Measurements from ENCODE around the gene IFRD2.
A peak's percentile ranks its signal among the peaks of the same experiment; 100 is the strongest.

IFRD2 gene

GRCh38 chr3:50325497-50326181 lies 33.4 kb upstream of the IFRD2 start:
- peaks cover 22% of the 10 kb centered on the region for H3K36me3 ChIP-seq

GRCh38 chr3:50325113-50325480 lies 32.9 kb upstream of the IFRD2 start:
- H3K27me3 ChIP-seq: no peaks in the 10 kb centered on the region
- peaks cover 17% of the 10 kb centered on the region for H3K36me3 ChIP-seq
- peak overlapping the region; percentile 95 for H3K27ac ChIP-seq
- no peak overlapping the region for H3K4me3 ChIP-seq (ENCODE audit: low read depth in 1 of 2, low read length in 1 of 2)
- no peaks in the 10 kb centered on the region for H3K9me3 ChIP-seq
- peaks cover 75 to 80% of the 10 kb centered on the region in 2 experiments for H3K4me1 ChIP-seq (ENCODE audit: control insufficient read depth in 1 of 2, insufficient read depth in 1 of 2, low read depth in 1 of 2, low read length in 1 of 2)
- TF ChIP-seq CTCF (IDR thresholded peaks at IDR 0.05): no peak

More at GRCh38 chr3:50325497-50326181, 33.4 kb upstream of the IFRD2 start:
- TF ChIP-seq CTCF (IDR thresholded peaks at IDR 0.05): no peak
- Histone ChIP-seq H3K9me3 (no peaks in the 10 kb centered on the region), H3K27me3 (no peaks in the 10 kb centered on the region), H3K27ac (peak overlapping the region; percentile 95), H3K4me3 (ENCODE audit: low read depth in 1 of 2, low read length in 1 of 2) (no peak overlapping the region), H3K4me1 (ENCODE audit: control insufficient read depth in 1 of 2, insufficient read depth in 1 of 2, low read depth in 1 of 2, low read length in 1 of 2) (peaks cover 69 to 75% of the 10 kb centered on the region in 2 experiments)

GRCh38 chr3:50324351-50325112 lies 32.3 kb upstream of the IFRD2 start:
- Histone ChIP-seq H3K27me3 (no peaks in the 10 kb centered on the region), H3K4me1 (ENCODE audit: control insufficient read depth in 1 of 2, insufficient read depth in 1 of 2, low read depth in 1 of 2, low read length in 1 of 2) (peaks cover 80 to 86% of the 10 kb centered on the region in 2 experiments), H3K4me3 (ENCODE audit: low read depth in 1 of 2, low read length in 1 of 2) (no peak overlapping the region), H3K36me3 (peaks cover 11% of the 10 kb centered on the region), H3K9me3 (no peaks in the 10 kb centered on the region), H3K27ac (peak overlapping the region; percentile 95)
- peak; percentile 82 for TF ChIP-seq CTCF (IDR thresholded peaks at IDR 0.05)

GRCh38 chr3:50323614-50324199 lies 31.5 kb upstream of the IFRD2 start:
- Histone ChIP-seq H3K27me3 (no peaks in the 10 kb centered on the region), H3K4me3 (ENCODE audit: low read depth in 1 of 2, low read length in 1 of 2) (peak overlapping the region; percentile 72 to 77), H3K4me1 (ENCODE audit: control insufficient read depth in 1 of 2, insufficient read depth in 1 of 2, low read depth in 1 of 2, low read length in 1 of 2) (peaks cover 89 to 94% of the 10 kb centered on the region in 2 experiments), H3K9me3 (no peaks in the 10 kb centered on the region), H3K36me3 (peaks cover 6% of the 10 kb centered on the region), H3K27ac (peak overlapping the region; percentile 95)
- TF ChIP-seq CTCF (IDR thresholded peaks at IDR 0.05): no peak

GRCh38 chr3:50323092-50323600 lies 30.9 kb upstream of the IFRD2 start:
- no peaks in the 10 kb centered on the region for H3K27me3 ChIP-seq
- no peaks in the 10 kb centered on the region for H3K9me3 ChIP-seq
- peak overlapping the region; percentile 72 to 77 for H3K4me3 ChIP-seq (ENCODE audit: low read depth in 1 of 2, low read length in 1 of 2)
- H3K4me1 ChIP-seq (ENCODE audit: control insufficient read depth in 1 of 2, insufficient read depth in 1 of 2, low read depth in 1 of 2, low read length in 1 of 2): peaks cover 89 to 94% of the 10 kb centered on the region in 2 experiments
- peaks cover 6% of the 10 kb centered on the region for H3K36me3 ChIP-seq
- TF ChIP-seq CTCF (IDR thresholded peaks at IDR 0.05): no peak
- H3K27ac ChIP-seq: peak overlapping the region; percentile 95
